Measurements from ENCODE around the gene KIF25.

Gene KIF25

GRCh38 chr6:168039301-168039700 lies 41.8 kb downstream of the KIF25 start:
- DNase-seq, result no peak

- no peak for DNase-seq
Observed at GRCh38 chr6:168039849-168040248, 42.4 kb downstream of the KIF25 start.

- DNase-seq, result no peak
Observed at GRCh38 chr6:168040856-168041496, 43.5 kb downstream of the KIF25 start.

GRCh38 chr6:168041928-168042327 lies 44.5 kb downstream of the KIF25 start:
- DNase-seq, result no peak

GRCh38 chr6:168042426-168043192 lies 45.1 kb downstream of the KIF25 start:
- DNase-seq, result no peak

GRCh38 chr6:168043193-168043847 lies 45.8 kb downstream of the KIF25 start:
- DNase-seq, result no peak

- no peak for DNase-seq
Observed at GRCh38 chr6:168043848-168044415, 46.5 kb downstream of the KIF25 start.

GRCh38 chr6:168044521-168045130 lies 47.2 kb downstream of the KIF25 start:
- DNase-seq, result no peak

- DNase-seq, result no peak
Observed at GRCh38 chr6:168045141-168045691, 47.7 kb downstream of the KIF25 start.

- DNase-seq, result no peak
Observed at GRCh38 chr6:168045706-168046620, 48.5 kb downstream of the KIF25 start.

- no peak for DNase-seq
Observed at GRCh38 chr6:168046696-168047095, 49.2 kb downstream of the KIF25 start.

GRCh38 chr6:168047841-168048723 lies 50.6 kb downstream of the KIF25 start:
- DNase-seq, result no peak

- no peak for DNase-seq
Observed at GRCh38 chr6:168048724-168049025, 51.2 kb downstream of the KIF25 start.

- DNase-seq, result no peak
Observed at GRCh38 chr6:168049277-168049676, 51.8 kb downstream of the KIF25 start.

GRCh38 chr6:168049706-168050224 lies 52.3 kb downstream of the KIF25 start:
- DNase-seq, result no peak

GRCh38 chr6:168050225-168050880 lies 52.9 kb downstream of the KIF25 start:
- no peak for DNase-seq

GRCh38 chr6:168050881-168051586 lies 53.6 kb downstream of the KIF25 start:
- no peak for DNase-seq

GRCh38 chr6:168051648-168052047 lies 54.2 kb downstream of the KIF25 start:
- DNase-seq, result no peak

- DNase-seq, result no peak
Observed at GRCh38 chr6:168052291-168052891, 54.9 kb downstream of the KIF25 start.

Data from activated CD4-positive, alpha-beta T cell treated with anti-CD3 and anti-CD28 coated beads, Interleukin-2, amount 50 U/mL, for 16 hours (primary cell).